ENCODE data around the gene VOPP1. TPM values are rescaled to one million over a fixed set of nuclear protein-coding genes. Genes with fewer than 3 reads are reported as not detected.

VOPP1 gene
- total and polyA plus RNA-seq, 4 experiments from 2014 or later: 43.0 to 98.7 (median 90.7) TPM

DNA sequence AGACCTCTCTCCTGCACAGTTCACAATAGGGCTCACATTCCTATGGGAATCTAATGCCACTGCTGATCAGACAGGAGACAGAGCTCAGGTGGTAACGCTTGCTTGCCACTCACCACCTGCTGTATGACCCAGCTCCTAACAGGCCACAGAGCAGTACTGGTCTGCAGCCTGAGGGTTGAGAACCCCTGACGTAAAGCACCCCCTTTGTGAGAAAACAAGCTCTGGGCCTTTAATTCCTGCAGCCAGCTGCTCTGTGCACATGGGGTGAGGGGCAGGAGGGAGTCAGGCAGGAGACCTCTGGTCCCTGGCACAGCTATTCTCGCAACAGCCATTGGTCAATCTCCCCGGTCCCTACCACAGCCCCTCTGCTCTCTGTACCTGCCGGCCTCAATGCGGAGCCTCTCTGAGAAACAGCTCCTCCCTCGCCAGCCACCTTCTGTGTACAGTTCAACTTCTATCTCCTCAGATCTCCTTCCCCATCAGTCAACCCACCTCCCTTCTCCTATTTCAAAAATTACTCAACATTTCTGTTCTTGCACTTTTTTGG lies 105.2 kb downstream of the VOPP1 start:
- CTCF ChIA-PET (ENCODE audit: partially characterized antibody): interaction anchor here (0.7 to 0.8 kb wide), 2 partner anchors 10 to 127 kb away, joined by 3 read pairs; no protein-coding TSS in a partner anchor
- Histone ChIP-seq H3K4me1 (ENCODE audit: insufficient read depth, low read length) (peaks cover 92% of the 10 kb centered on the region), H3K27me3 (ENCODE audit: insufficient read depth, low read length) (no peaks in the 10 kb centered on the region), H3K9me3 (ENCODE audit: control insufficient read depth in 1 of 2, low read length in 2 of 2) (no peaks in the 10 kb centered on the region), H3K27ac (ENCODE audit: low read depth, low read length) (peak overlapping the region; percentile 42), H3K4me3 (ENCODE audit: low read length in 2 of 2) (no peak overlapping the region), H3K36me3 (ENCODE audit: insufficient read depth, low read length) (peaks cover 11% of the 10 kb centered on the region)
- intact Hi-C loops (cut with micrococcal nuclease): loop anchor here (10.0 kb wide), 1 partner anchor 498 kb away; the partner anchor contains the start of gene NIPSNAP2
- POLR2A ChIA-PET (ENCODE audit: partially characterized antibody): interaction anchor here (0.7 to 4.0 kb wide), 4 partner anchors 16 to 106 kb away, joined by 4 to 51 read pairs (median 36); partner anchors contain the start of genes LANCL2 and VOPP1
- Mint-ChIP-seq H3K27ac (peak overlapping the region; percentile 91 to 95 (median 94)), H3K9me3 (peaks cover 0 to 8% (median 3%) of the 10 kb centered on the region in 8 donors), H3K4me3 (peak overlapping the region in 6 of 8 donors; percentile 4 to 61 (median 45)), H3K27me3 (no peaks in the 10 kb centered on the region), H3K36me3 (peaks cover 33 to 53% of the 10 kb centered on the region in 2 donors), H3K4me1 (peaks cover 49 to 89% (median 70%) of the 10 kb centered on the region in 4 donors)
- DNase-seq: no peak

- no peaks in the 10 kb centered on the region for H3K9me3 ChIP-seq (ENCODE audit: control insufficient read depth in 1 of 2, low read length in 2 of 2)
- H3K27ac ChIP-seq (ENCODE audit: low read depth, low read length): peak overlapping the region; percentile 8
- Mint-ChIP-seq H3K27me3 (no peaks in the 10 kb centered on the region), H3K36me3 (peaks cover 36 to 58% of the 10 kb centered on the region in 2 donors), H3K9me3 (peaks cover 3 to 17% (median 8%) of the 10 kb centered on the region in 8 donors), H3K4me1 (peaks cover 56 to 93% (median 72%) of the 10 kb centered on the region in 4 donors), H3K4me3 (peak overlapping the region in 2 of 8 donors; percentile 22 to 40), H3K27ac (peak overlapping the region; percentile 2 to 95 (median 90))
- H3K27me3 ChIP-seq (ENCODE audit: insufficient read depth, low read length): no peaks in the 10 kb centered on the region
- no peak for DNase-seq
- intact Hi-C loops (cut with micrococcal nuclease): loop anchor here (10.0 kb wide), 1 partner anchor 499 kb away; the partner anchor contains the start of gene NIPSNAP2
- H3K4me1 ChIP-seq (ENCODE audit: insufficient read depth, low read length): peaks cover 86% of the 10 kb centered on the region
- ChIA-PET POLR2A (ENCODE audit: partially characterized antibody) (interaction anchor here (1.2 kb wide), 1 partner anchor 13 kb away, joined by 3 read pairs; no protein-coding TSS in a partner anchor), CTCF (ENCODE audit: partially characterized antibody) (interaction anchor here (1.5 kb wide), 1 partner anchor 50 kb away, joined by 4 read pairs; no protein-coding TSS in a partner anchor)
- peaks cover 11% of the 10 kb centered on the region for H3K36me3 ChIP-seq (ENCODE audit: insufficient read depth, low read length)
- no peak overlapping the region for H3K4me3 ChIP-seq (ENCODE audit: low read length in 2 of 2)
These were observed 106.6 kb downstream of the VOPP1 start for GRCh38 chr7:55465691-55466090.

DNA sequence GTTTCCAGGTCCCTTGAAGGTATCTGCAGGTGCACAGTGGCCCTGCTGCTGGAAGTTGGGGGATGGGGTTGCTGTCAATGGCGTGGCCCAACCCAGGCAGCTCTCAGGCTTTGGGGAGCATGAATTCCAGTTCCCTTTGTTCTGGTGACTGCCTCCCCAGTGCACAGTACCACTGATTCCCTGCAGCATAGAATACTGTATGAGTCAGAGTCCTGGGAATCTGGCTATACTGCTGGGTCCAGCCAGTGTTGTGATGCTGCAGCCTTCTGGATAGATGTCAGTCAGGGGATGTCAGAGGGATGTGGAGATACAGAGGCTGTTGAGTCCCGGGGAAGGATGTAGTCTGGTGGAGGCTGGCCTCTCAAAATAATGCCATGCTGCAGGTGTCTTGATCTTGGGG lies 107.9 kb downstream of the VOPP1 start:
- no peak for DNase-seq
- Histone ChIP-seq H3K27ac (ENCODE audit: low read depth, low read length) (no peak overlapping the region), H3K36me3 (ENCODE audit: insufficient read depth, low read length) (peaks cover 11% of the 10 kb centered on the region), H3K9me3 (ENCODE audit: control insufficient read depth in 1 of 2, low read length in 2 of 2) (no peaks in the 10 kb centered on the region), H3K4me3 (ENCODE audit: low read length in 2 of 2) (no peak overlapping the region), H3K4me1 (ENCODE audit: insufficient read depth, low read length) (peaks cover 73% of the 10 kb centered on the region), H3K27me3 (ENCODE audit: insufficient read depth, low read length) (no peaks in the 10 kb centered on the region)
- Mint-ChIP-seq H3K27ac (peak overlapping the region in 6 of 7 donors; percentile 55 to 79 (median 67)), H3K4me1 (peaks cover 49 to 81% (median 60%) of the 10 kb centered on the region in 4 donors), H3K9me3 (peaks cover 3 to 27% (median 16%) of the 10 kb centered on the region in 8 donors), H3K4me3 (peak overlapping the region in 1 of 8 donors; percentile 47), H3K27me3 (no peaks in the 10 kb centered on the region), H3K36me3 (peaks cover 34 to 63% of the 10 kb centered on the region in 2 donors)
- ChIA-PET CTCF (ENCODE audit: partially characterized antibody) (no interaction called here), POLR2A (ENCODE audit: partially characterized antibody) (no interaction called here)
- intact Hi-C loops (cut with micrococcal nuclease): loop anchor here (10.0 kb wide), 1 partner anchor 500 kb away; the partner anchor contains the start of gene NIPSNAP2

DNA sequence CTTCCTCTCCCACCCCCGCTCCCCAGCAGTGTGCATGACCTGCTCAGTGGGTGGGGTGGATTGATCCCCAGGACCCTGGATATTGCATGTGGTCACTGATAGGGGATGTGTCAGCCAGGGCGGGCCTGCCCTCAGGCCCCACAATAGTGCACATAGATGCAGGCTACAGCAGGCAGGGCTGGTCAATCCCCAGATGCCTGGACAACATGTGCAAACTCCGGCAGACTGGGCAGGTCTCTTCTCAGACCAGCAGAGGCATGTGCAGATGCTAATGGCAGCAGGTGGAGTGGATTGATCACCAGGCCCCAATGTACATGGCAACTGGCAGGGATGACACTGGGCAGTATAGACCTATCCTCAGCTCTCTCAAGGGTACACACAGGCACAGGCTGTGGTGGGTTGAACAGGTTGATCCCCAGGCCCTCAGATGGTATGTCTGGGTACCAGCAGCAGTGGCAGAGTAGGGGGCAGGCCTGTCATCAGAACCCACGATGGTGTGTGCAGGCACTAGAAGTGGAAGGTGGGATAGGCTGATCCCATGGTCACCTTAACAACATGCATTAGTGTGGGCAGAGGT lies 108.5 kb downstream of the VOPP1 start:
- ChIA-PET POLR2A (ENCODE audit: partially characterized antibody) (no interaction called here), CTCF (ENCODE audit: partially characterized antibody) (no interaction called here)
- Histone ChIP-seq H3K27ac (ENCODE audit: low read depth, low read length) (no peak overlapping the region), H3K9me3 (ENCODE audit: control insufficient read depth in 1 of 2, low read length in 2 of 2) (no peaks in the 10 kb centered on the region), H3K36me3 (ENCODE audit: insufficient read depth, low read length) (peaks cover 11% of the 10 kb centered on the region), H3K4me3 (ENCODE audit: low read length in 2 of 2) (no peak overlapping the region), H3K4me1 (ENCODE audit: insufficient read depth, low read length) (peaks cover 67% of the 10 kb centered on the region), H3K27me3 (ENCODE audit: insufficient read depth, low read length) (no peaks in the 10 kb centered on the region)
- H3K4me3 Mint-ChIP-seq: peak overlapping the region in 1 of 8 donors; percentile 26
- no peak for DNase-seq
- H3K27me3 Mint-ChIP-seq: no peaks in the 10 kb centered on the region
- H3K4me1 Mint-ChIP-seq: peaks cover 47 to 79% (median 54%) of the 10 kb centered on the region in 4 donors
- H3K9me3 Mint-ChIP-seq: peaks cover 3 to 33% (median 23%) of the 10 kb centered on the region in 8 donors
- intact Hi-C loops (cut with micrococcal nuclease): loop anchor here (10.0 kb wide), 1 partner anchor 501 kb away; the partner anchor contains the start of gene NIPSNAP2
- H3K36me3 Mint-ChIP-seq: peaks cover 36 to 65% of the 10 kb centered on the region in 2 donors
- peak overlapping the region in 5 of 7 donors; percentile 27 to 86 (median 53) for H3K27ac Mint-ChIP-seq

DNA sequence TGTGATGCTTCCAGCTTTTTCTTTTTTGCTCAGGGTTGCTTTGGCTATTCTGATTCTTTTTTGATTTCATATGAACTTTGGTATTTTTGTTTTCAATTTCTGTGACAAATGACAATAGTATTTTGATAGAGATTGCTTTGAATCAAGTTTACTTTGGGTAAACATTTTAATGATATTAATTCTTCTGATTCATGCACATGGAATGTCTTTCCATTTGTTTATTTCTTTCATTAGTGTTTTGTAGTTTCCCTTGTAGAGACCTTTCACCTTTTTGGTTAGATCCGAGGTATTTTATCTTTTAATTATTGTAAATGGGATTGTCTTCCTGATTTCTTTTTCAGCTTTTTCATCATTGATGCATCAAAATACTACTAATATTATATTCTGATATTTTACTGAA lies 114.0 kb downstream of the VOPP1 start:
- peaks cover 29 to 68% (median 46%) of the 10 kb centered on the region in 4 donors for H3K4me1 Mint-ChIP-seq
- intact Hi-C loops (cut with micrococcal nuclease): no loop called here
- H3K27ac Mint-ChIP-seq: peak overlapping the region in 2 of 7 donors; percentile 40 to 65
- Histone ChIP-seq H3K9me3 (ENCODE audit: control insufficient read depth in 1 of 2, low read length in 2 of 2) (no peaks in the 10 kb centered on the region), H3K27ac (ENCODE audit: low read depth, low read length) (no peak overlapping the region), H3K36me3 (ENCODE audit: insufficient read depth, low read length) (no peaks in the 10 kb centered on the region), H3K4me1 (ENCODE audit: insufficient read depth, low read length) (peaks cover 16% of the 10 kb centered on the region), H3K4me3 (ENCODE audit: low read length in 2 of 2) (no peak overlapping the region), H3K27me3 (ENCODE audit: insufficient read depth, low read length) (no peaks in the 10 kb centered on the region)
- peaks cover 31 to 58% of the 10 kb centered on the region in 2 donors for H3K36me3 Mint-ChIP-seq
- DNase-seq: no peak
- H3K4me3 Mint-ChIP-seq: no peak overlapping the region
- peaks cover 6 to 66% (median 44%) of the 10 kb centered on the region in 8 donors for H3K9me3 Mint-ChIP-seq
- H3K27me3 Mint-ChIP-seq: no peaks in the 10 kb centered on the region
- POLR2A ChIA-PET (ENCODE audit: partially characterized antibody): interaction anchor here (2.1 kb wide), 1 partner anchor 11 kb away, joined by 11 read pairs; no protein-coding TSS in a partner anchor
- CTCF ChIA-PET (ENCODE audit: partially characterized antibody): no interaction called here

DNA sequence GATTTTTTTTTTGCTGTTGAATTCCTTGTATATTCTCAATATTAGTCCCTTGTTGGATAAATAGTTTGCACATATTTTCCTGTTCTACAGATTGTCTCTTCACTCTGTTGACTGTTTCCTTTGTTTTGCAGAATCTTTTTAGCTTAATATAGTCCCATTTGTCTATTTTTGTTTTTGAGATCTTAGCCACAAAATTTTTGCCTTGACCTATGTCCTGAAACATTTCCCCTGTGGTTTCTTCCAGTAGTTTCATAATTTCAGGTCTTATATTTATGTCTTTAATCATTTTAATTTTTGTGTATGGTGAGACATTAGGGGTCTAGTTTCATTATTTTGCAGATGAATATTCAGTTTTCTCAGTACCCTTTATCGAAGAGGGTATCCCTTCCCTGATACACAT lies 114.5 kb downstream of the VOPP1 start:
- POLR2A ChIA-PET (ENCODE audit: partially characterized antibody): no interaction called here
- Histone ChIP-seq H3K36me3 (ENCODE audit: insufficient read depth, low read length) (no peaks in the 10 kb centered on the region), H3K27ac (ENCODE audit: low read depth, low read length) (no peak overlapping the region), H3K4me1 (ENCODE audit: insufficient read depth, low read length) (peaks cover 18% of the 10 kb centered on the region), H3K4me3 (ENCODE audit: low read length in 2 of 2) (no peak overlapping the region), H3K9me3 (ENCODE audit: control insufficient read depth in 1 of 2, low read length in 2 of 2) (no peaks in the 10 kb centered on the region), H3K27me3 (ENCODE audit: insufficient read depth, low read length) (no peaks in the 10 kb centered on the region)
- Mint-ChIP-seq H3K27ac (no peak overlapping the region), H3K36me3 (peaks cover 28 to 55% of the 10 kb centered on the region in 2 donors), H3K4me3 (no peak overlapping the region), H3K27me3 (no peaks in the 10 kb centered on the region), H3K4me1 (peaks cover 32 to 68% (median 48%) of the 10 kb centered on the region in 4 donors), H3K9me3 (peaks cover 6 to 66% (median 44%) of the 10 kb centered on the region in 8 donors)
- CTCF ChIA-PET (ENCODE audit: partially characterized antibody): no interaction called here
- DNase-seq: no peak
- intact Hi-C loops (cut with micrococcal nuclease): no loop called here

DNA sequence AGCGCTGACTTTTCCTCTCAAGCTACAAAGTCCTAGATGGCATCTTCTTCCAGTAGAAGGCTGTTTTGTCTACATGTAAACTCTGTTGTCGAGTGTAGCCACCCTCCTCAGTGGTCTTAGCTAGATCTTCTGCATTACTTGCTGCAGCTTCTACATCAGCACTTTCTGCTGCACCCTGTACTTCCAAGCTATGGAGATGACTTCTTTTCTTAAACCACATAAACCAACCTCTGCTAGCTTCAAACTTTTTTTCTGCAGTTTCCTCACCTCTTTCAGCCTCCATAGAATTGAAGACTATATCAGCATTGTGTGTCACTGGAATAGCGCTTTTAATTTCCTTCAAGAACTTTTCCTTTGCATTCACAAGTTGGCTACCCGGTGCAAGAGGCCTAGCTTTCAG lies 119.3 kb downstream of the VOPP1 start:
- H3K27me3 Mint-ChIP-seq: no peaks in the 10 kb centered on the region
- no peak overlapping the region for H3K27ac ChIP-seq (ENCODE audit: low read depth, low read length)
- no peaks in the 10 kb centered on the region for H3K36me3 ChIP-seq (ENCODE audit: insufficient read depth, low read length)
- H3K9me3 Mint-ChIP-seq: peaks cover 3 to 32% (median 18%) of the 10 kb centered on the region in 8 donors
- peaks cover 27 to 59% (median 44%) of the 10 kb centered on the region in 4 donors for H3K4me1 Mint-ChIP-seq
- H3K4me3 ChIP-seq (ENCODE audit: low read length in 2 of 2): no peak overlapping the region
- CTCF ChIA-PET (ENCODE audit: partially characterized antibody): interaction anchor here (0.9 to 1.2 kb wide), 5 partner anchors 8 to 145 kb away, joined by 3 to 4 read pairs (median 4); no protein-coding TSS in a partner anchor
- H3K27ac Mint-ChIP-seq: peak overlapping the region in 4 of 7 donors; percentile 6 to 76 (median 52)
- H3K36me3 Mint-ChIP-seq: peaks cover 17 to 46% of the 10 kb centered on the region in 2 donors
- POLR2A ChIA-PET (ENCODE audit: partially characterized antibody): interaction anchor here (0.8 to 1.9 kb wide), 3 partner anchors 13 to 18 kb away, joined by 3 to 13 read pairs (median 4); no protein-coding TSS in a partner anchor
- H3K27me3 ChIP-seq (ENCODE audit: insufficient read depth, low read length): no peaks in the 10 kb centered on the region
- H3K4me3 Mint-ChIP-seq: no peak overlapping the region
- DNase-seq: no peak
- peaks cover 11% of the 10 kb centered on the region for H3K4me1 ChIP-seq (ENCODE audit: insufficient read depth, low read length)
- no peaks in the 10 kb centered on the region for H3K9me3 ChIP-seq (ENCODE audit: control insufficient read depth in 1 of 2, low read length in 2 of 2)
- intact Hi-C loops (cut with micrococcal nuclease): loop anchor here (2.0 kb wide), 1 partner anchor 16 kb away; no protein-coding TSS in a partner anchor

All from CD4-positive, alpha-beta memory T cell (primary cell).